Esophagus squamous epithelium (tissue), 5 donors: ENCODE results near the gene SH3PXD2A. TPM values are rescaled to one million over a fixed set of nuclear protein-coding genes. Genes with fewer than 3 reads are reported as not detected.

Experiments
- DNase-seq: peaks from one replicate; lab custom pipeline; 2025; lab: John Stamatoyannopoulos, UW
- H3K27ac ChIP-seq, 4 donors: fragments of 200-600 bp; sonication (generic); one replicate each; pipeline ENCODE4 v1.5.1; 2016 to 2019; ENCODE audit warnings: mild to moderate bottlenecking in 1 of 4
- H3K27me3 ChIP-seq, 4 donors: fragments of 200-600 bp; sonication (generic); 1 replicate in 3 of 4; 2 replicates in 1 of 4; pipeline versions ENCODE4 v1.5.1 to v1.6.0; 2017 to 2021; ENCODE audit warnings: antibody characterized with exemption in 1 of 4
- H3K36me3 ChIP-seq, 3 donors: fragments of 200-600 bp; sonication (generic); one replicate each; pipeline ENCODE4 v1.5.1; 2016 to 2019
- H3K4me1 ChIP-seq, 3 donors: fragments of 200-600 bp; sonication (generic); one replicate each; pipeline ENCODE4 v1.5.1; 2017 to 2019
- H3K4me3 ChIP-seq, 4 donors: fragments of 200-600 bp; sonication (generic); 1 replicate in 3 of 4; 2 replicates in 1 of 4; pipeline ENCODE4 v1.5.1; 2016 to 2019; ENCODE audit warnings: mild to moderate bottlenecking in 2 of 4, moderate library complexity in 1 of 4
- H3K9me3 ChIP-seq, 3 donors: fragments of 200-600 bp; sonication (generic); one replicate each; pipeline ENCODE4 v1.5.1; 2016 to 2019
- CTCF ChIP-seq, 6 experiments: fragments of 450-650 bp in 4 of 6; fragments of 200-600 bp in 2 of 6; sonication (generic) in 2 of 6; IDR thresholded peaks; one replicate each; pipeline ENCODE4 v1.5.1; 2016 to 2019; ENCODE audit warnings: antibody characterized with exemption in 6 of 6, mild to moderate bottlenecking in 4 of 6, moderate library complexity in 4 of 6
- POLR2A ChIP-seq, 4 donors: fragments of 450-650 bp; IDR thresholded peaks; one replicate each; pipeline ENCODE4 v1.6.1; 2017; ENCODE audit warnings: antibody characterized with exemption in 4 of 4, mild to moderate bottlenecking in 4 of 4, moderate library complexity in 3 of 4
- WGBS, 2 donors: methylation state at CpG; one replicate each; pipeline ENCODE4 v1.1.5; 2018; 5-methylcytosine and 5-hydroxymethylcytosine counted together
- intact Hi-C: fragments of 100-400 bp; cut with DNase I; formaldehyde crosslinking; loops from one replicate; pipeline ENCODE4 v1.15.0; 2022
- total RNA-seq, 4 donors: library from RNA; depleted of rRNA; stranded (reverse); fragments of >200 nt; gene quantifications; one replicate each; pipeline ENCODE4 v1.1.0, GENCODE V29; 2016
- donor health status: DM: yes; HTN: yes; CAD: no.

SH3PXD2A gene
- total RNA-seq, 4 donors from 2014 or later: 25.1 to 57.8 (median 42.7) TPM

- WGBS, 2 donors: 79 to 94% methylated on average over 6 to 7 of the region's 7 CpGs
- Histone ChIP-seq H3K27me3 (no peaks in the 10 kb centered on the region), H3K36me3 (peaks cover 0 to 35% (median 8%) of the 10 kb centered on the region in 3 donors), H3K4me1 (peaks cover 22 to 99% (median 50%) of the 10 kb centered on the region in 3 donors), H3K4me3 (no peak overlapping the region), H3K9me3 (no peaks in the 10 kb centered on the region), H3K27ac (peak overlapping the region in 2 of 4 donors; percentile 27 to 79)
- no peak for TF ChIP-seq CTCF (IDR thresholded peaks at IDR 0.05)
- no peak for TF ChIP-seq POLR2A (IDR thresholded peaks at IDR 0.05)
- no peak for DNase-seq
- intact Hi-C loops: no loop called here
Observed at GRCh38 chr10:103764296-103765088, 90.9 kb downstream of the SH3PXD2A start.

DNA sequence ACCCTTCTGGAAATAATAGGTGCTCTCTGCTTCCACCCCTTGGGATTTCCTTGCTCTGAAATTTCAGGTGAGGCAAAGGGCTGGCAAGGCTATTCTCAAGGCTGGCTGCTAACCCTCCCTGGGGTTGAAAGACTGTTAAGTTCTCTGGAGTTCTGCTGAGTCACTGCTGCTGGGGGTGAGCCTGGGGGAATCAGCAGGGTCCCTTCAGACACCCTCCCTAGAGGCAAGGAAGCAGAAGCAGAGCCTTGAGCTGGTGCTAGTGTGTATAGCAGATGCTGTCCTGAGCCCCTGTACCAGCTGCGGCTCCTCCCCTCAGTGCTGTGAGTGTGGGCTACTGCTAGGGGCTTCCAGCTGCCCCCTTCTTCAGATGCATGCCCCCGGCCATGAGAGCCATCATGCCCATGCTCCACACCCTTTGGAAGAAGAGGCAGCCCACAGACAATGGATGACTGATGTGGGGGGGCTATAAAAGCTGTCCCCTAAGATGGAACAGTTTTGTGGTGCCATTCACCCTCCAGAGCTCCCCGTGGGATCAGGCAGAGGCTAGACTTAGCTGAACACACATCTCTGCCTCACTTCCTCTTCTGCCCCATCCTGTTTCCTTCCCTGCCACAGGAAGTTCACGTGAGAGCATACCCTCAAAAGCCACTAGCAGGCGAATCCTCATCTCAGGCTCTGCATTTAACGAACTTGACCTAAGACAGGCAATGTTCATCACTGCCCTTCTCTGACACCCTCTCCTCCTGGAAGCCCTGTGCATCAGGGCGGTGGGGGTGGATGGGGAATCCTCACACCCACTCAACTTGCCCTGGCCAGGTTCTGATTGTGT is 91.8 kb downstream of the SH3PXD2A start:
- intact Hi-C loops: no loop called here
- TF ChIP-seq POLR2A (IDR thresholded peaks at IDR 0.05) (no peak), CTCF (IDR thresholded peaks at IDR 0.05) (no peak)
- no peak for DNase-seq
- 48 to 77% methylated on average over 5 to 6 of the region's 7 CpGs for WGBS, 2 donors
- Histone ChIP-seq H3K27ac (peak overlapping the region; percentile 27 to 79 (median 46)), H3K9me3 (no peaks in the 10 kb centered on the region), H3K36me3 (peaks cover 0 to 35% (median 8%) of the 10 kb centered on the region in 3 donors), H3K4me3 (no peak overlapping the region), H3K4me1 (peaks cover 31 to 99% (median 59%) of the 10 kb centered on the region in 3 donors), H3K27me3 (no peaks in the 10 kb centered on the region)

GRCh38 chr10:103762916-103763315 is 92.5 kb downstream of the SH3PXD2A start:
- Histone ChIP-seq H3K27me3 (no peaks in the 10 kb centered on the region), H3K27ac (peak overlapping the region in 3 of 4 donors; percentile 27 to 79 (median 37)), H3K4me1 (peaks cover 38 to 99% (median 66%) of the 10 kb centered on the region in 3 donors), H3K4me3 (no peak overlapping the region), H3K36me3 (peaks cover 0 to 35% (median 8%) of the 10 kb centered on the region in 3 donors), H3K9me3 (no peaks in the 10 kb centered on the region)
- TF ChIP-seq CTCF (IDR thresholded peaks at IDR 0.05) (no peak), POLR2A (IDR thresholded peaks at IDR 0.05) (no peak)
- DNase-seq: no peak
- WGBS, 2 donors: 89 to 100% methylated on average over 1 to 2 of the region's 2 CpGs
- intact Hi-C loops: no loop called here

DNA sequence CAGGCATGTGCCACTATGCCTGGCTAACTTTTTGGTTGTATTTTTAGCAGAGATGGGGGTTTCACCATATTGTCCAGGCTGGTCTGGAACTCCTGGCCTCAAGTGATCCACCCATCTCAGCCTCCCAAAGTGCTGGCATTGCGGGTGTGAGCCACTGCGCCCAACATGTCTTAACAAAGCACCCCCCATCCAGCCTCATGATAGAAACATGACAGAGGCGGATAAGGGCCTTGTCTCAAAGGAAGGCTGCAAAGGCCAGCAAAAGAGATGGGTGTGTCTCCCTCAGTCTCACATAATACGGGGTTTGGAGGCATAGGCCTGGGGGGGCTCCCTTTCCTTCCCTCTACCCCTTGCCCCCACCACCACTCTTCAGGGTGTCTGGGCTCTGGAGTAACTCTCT is 93.2 kb downstream of the SH3PXD2A start:
- Histone ChIP-seq H3K27ac (peak overlapping the region in 3 of 4 donors; percentile 27 to 79 (median 37)), H3K27me3 (no peaks in the 10 kb centered on the region), H3K4me1 (peaks cover 44 to 99% (median 69%) of the 10 kb centered on the region in 3 donors), H3K4me3 (no peak overlapping the region), H3K9me3 (no peaks in the 10 kb centered on the region), H3K36me3 (peaks cover 0 to 35% (median 8%) of the 10 kb centered on the region in 3 donors)
- WGBS, 2 donors: 44 to 67% methylated on average over 2 to 4 of the region's 4 CpGs
- intact Hi-C loops: no loop called here
- TF ChIP-seq POLR2A (IDR thresholded peaks at IDR 0.05) (no peak), CTCF (IDR thresholded peaks at IDR 0.05) (no peak)
- DNase-seq: no peak
